SU-DHL-6 (cell line): ENCODE measurements around the gene NOVA1.

Experiments used
- EZH2phosphoT487 ChIP-seq: fragments of 200-600 bp; sonication (generic), shearing (Covaris generic); conservative IDR thresholded peaks from 2 replicates; pipeline ENCODE4 v1.6.1; 2018; ENCODE audit warnings: mild to moderate bottlenecking, antibody characterized with exemption, low read length, moderate library complexity, mixed read lengths
- TF ChIP-seq, protein P1 (sequence below): fragments of 200-600 bp; sonication (generic); IDR thresholded peaks from one replicate; pipeline ENCODE4 v1.5.1; 2017; ENCODE audit warnings: antibody characterized with exemption, mild to moderate bottlenecking, low read length, moderate library complexity; ENCODE audit not compliant: insufficient read depth, poor library complexity, severe bottlenecking

DNA sequence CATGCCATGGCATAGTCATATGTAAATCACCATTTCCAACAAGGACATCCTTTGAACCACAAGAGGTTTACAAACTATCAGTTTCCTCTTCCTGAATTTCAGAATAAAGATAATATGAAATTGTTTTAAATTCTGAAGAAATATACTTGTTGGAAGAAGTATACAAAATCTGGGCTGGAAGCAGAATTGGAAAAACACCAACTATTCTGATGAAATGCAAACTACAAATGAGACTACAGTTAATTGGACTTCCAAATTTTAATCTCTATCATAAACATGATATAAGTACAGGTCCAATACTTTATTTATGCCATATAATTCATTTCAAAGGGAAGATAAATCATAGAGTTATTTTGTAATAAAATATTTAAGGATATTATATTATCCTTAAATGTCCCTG, 80.1 kb downstream of the NOVA1 start:
- TF ChIP-seq, protein P1, sequence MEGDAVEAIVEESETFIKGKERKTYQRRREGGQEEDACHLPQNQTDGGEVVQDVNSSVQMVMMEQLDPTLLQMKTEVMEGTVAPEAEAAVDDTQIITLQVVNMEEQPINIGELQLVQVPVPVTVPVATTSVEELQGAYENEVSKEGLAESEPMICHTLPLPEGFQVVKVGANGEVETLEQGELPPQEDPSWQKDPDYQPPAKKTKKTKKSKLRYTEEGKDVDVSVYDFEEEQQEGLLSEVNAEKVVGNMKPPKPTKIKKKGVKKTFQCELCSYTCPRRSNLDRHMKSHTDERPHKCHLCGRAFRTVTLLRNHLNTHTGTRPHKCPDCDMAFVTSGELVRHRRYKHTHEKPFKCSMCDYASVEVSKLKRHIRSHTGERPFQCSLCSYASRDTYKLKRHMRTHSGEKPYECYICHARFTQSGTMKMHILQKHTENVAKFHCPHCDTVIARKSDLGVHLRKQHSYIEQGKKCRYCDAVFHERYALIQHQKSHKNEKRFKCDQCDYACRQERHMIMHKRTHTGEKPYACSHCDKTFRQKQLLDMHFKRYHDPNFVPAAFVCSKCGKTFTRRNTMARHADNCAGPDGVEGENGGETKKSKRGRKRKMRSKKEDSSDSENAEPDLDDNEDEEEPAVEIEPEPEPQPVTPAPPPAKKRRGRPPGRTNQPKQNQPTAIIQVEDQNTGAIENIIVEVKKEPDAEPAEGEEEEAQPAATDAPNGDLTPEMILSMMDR: no peak
- no peak for TF ChIP-seq EZH2phosphoT487
